Activated T-cell treated with anti-CD3 and anti-CD28 coated beads, Interleukin-2, amount 50 U/mL, for 72 hours (primary cell): ENCODE data around the gene ADAMTS19. TPM values are rescaled to one million over a fixed set of nuclear protein-coding genes. Genes with fewer than 3 reads are reported as not detected.

Experiments
- ATAC-seq, 2 donors: fragments of 150-1000 bp; cut with Tn5 transposase; replicated peaks in 1 of 2; 2 replicates each; pipeline ENCODE4 v1.10.0; 2021; ENCODE audit warnings: moderate library complexity in 2 of 2, mild to moderate bottlenecking in 1 of 2
- DNase-seq, 2 donors: peaks; one replicate each; pipeline ENCODE4 v3.0.0; 2021 to 2022; ENCODE audit warnings: mixed read lengths in 1 of 2
- H3K27ac Mint-ChIP-seq: one replicate; pipeline ENCODE4 v1.8.0; 2022; ENCODE audit warnings: mild to moderate bottlenecking, moderate library complexity, mixed read lengths
- H3K27me3 Mint-ChIP-seq: one replicate; pipeline ENCODE4 v1.8.0; 2022; ENCODE audit warnings: low read depth, mixed read lengths
- H3K36me3 Mint-ChIP-seq, 2 donors: one replicate each; pipeline ENCODE4 v1.8.0; 2022; ENCODE audit warnings: mixed read lengths in 2 of 2, mild to moderate bottlenecking in 1 of 2; ENCODE audit not compliant: insufficient read depth in 2 of 2
- H3K4me1 Mint-ChIP-seq: one replicate; pipeline ENCODE4 v1.8.0; 2022; ENCODE audit warnings: low read depth, mixed read lengths
- H3K4me3 Mint-ChIP-seq, 2 donors: one replicate each; pipeline ENCODE4 v1.8.0; 2022; ENCODE audit warnings: mild to moderate bottlenecking in 2 of 2, mixed read lengths in 2 of 2, moderate library complexity in 2 of 2
- H3K9me3 Mint-ChIP-seq, 2 donors: one replicate each; pipeline ENCODE4 v1.8.0; 2022; ENCODE audit warnings: mixed read lengths in 2 of 2
- total RNA-seq, 2 donors: library from RNA; stranded (reverse); gene quantifications; one replicate each; pipeline ENCODE4 v1.2.3, GENCODE V29; 2022

Gene ADAMTS19
- total RNA-seq, 2 donors from 2014 or later, result not detected

- DNase-seq (no peak), ATAC-seq (no peak)
- no peak overlapping the region for H3K27ac Mint-ChIP-seq
- H3K9me3 Mint-ChIP-seq, result no peaks in the 10 kb centered on the region
- no peaks in the 10 kb centered on the region for H3K4me1 Mint-ChIP-seq
- no peaks in the 10 kb centered on the region for H3K27me3 Mint-ChIP-seq
- H3K4me3 Mint-ChIP-seq, result no peak overlapping the region
- H3K36me3 Mint-ChIP-seq, result no peaks in the 10 kb centered on the region
These were observed 279.7 kb downstream of the ADAMTS19 start for GRCh38 chr5:129739773-129740172.

GRCh38 chr5:129743541-129744187 is 283.6 kb downstream of the ADAMTS19 start:
- DNase-seq, result no peak
- ATAC-seq, result no peak
- Mint-ChIP-seq H3K36me3 (no peaks in the 10 kb centered on the region), H3K4me3 (no peak overlapping the region), H3K27me3 (no peaks in the 10 kb centered on the region), H3K9me3 (no peaks in the 10 kb centered on the region), H3K4me1 (no peaks in the 10 kb centered on the region), H3K27ac (no peak overlapping the region)

GRCh38 chr5:129745997-129746396 is 285.9 kb downstream of the ADAMTS19 start:
- ATAC-seq (no peak), DNase-seq (no peak)
- no peaks in the 10 kb centered on the region for H3K4me1 Mint-ChIP-seq
- no peaks in the 10 kb centered on the region for H3K9me3 Mint-ChIP-seq
- H3K27me3 Mint-ChIP-seq, result no peaks in the 10 kb centered on the region
- no peak overlapping the region for H3K27ac Mint-ChIP-seq
- H3K36me3 Mint-ChIP-seq, result no peaks in the 10 kb centered on the region
- no peak overlapping the region for H3K4me3 Mint-ChIP-seq

GRCh38 chr5:129746876-129747275 is 286.8 kb downstream of the ADAMTS19 start:
- Mint-ChIP-seq H3K36me3 (no peaks in the 10 kb centered on the region), H3K9me3 (no peaks in the 10 kb centered on the region), H3K4me3 (no peak overlapping the region), H3K27me3 (no peaks in the 10 kb centered on the region), H3K4me1 (no peaks in the 10 kb centered on the region), H3K27ac (no peak overlapping the region)
- ATAC-seq (no peak), DNase-seq (no peak)

- no peaks in the 10 kb centered on the region for H3K9me3 Mint-ChIP-seq
- DNase-seq (no peak), ATAC-seq (peak in 1 of 2 donors; percentile 23)
- no peaks in the 10 kb centered on the region for H3K4me1 Mint-ChIP-seq
- no peak within 1 kb of the TSS for H3K27ac Mint-ChIP-seq
- H3K36me3 Mint-ChIP-seq, result no peaks in the 10 kb centered on the region
- H3K27me3 Mint-ChIP-seq, result no peaks in the 10 kb centered on the region
- H3K4me3 Mint-ChIP-seq, result no peak within 1 kb of the TSS
These were observed 287.7 kb downstream of the ADAMTS19 start, which contains the start of gene MINAR2 for GRCh38 chr5:129747572-129748407. MINAR2 (plus strand) TSS chr5:129748094; CDS start chr5:129748191, 97 bp downstream.

- no peaks in the 10 kb centered on the region for H3K36me3 Mint-ChIP-seq
- H3K4me3 Mint-ChIP-seq, result no peak overlapping the region
- no peaks in the 10 kb centered on the region for H3K27me3 Mint-ChIP-seq
- H3K27ac Mint-ChIP-seq, result no peak overlapping the region
- no peaks in the 10 kb centered on the region for H3K9me3 Mint-ChIP-seq
- no peaks in the 10 kb centered on the region for H3K4me1 Mint-ChIP-seq
- DNase-seq (no peak), ATAC-seq (peak in 1 of 2 donors; percentile 30)
These were observed 289.1 kb downstream of the ADAMTS19 start for GRCh38 chr5:129748913-129749880.

- peaks cover 6% of the 10 kb centered on the region for H3K27me3 Mint-ChIP-seq
- no peaks in the 10 kb centered on the region for H3K36me3 Mint-ChIP-seq
- DNase-seq, result no peak
- no peaks in the 10 kb centered on the region for H3K4me1 Mint-ChIP-seq
- no peak for ATAC-seq
- no peak overlapping the region for H3K4me3 Mint-ChIP-seq
- no peaks in the 10 kb centered on the region for H3K9me3 Mint-ChIP-seq
- no peak overlapping the region for H3K27ac Mint-ChIP-seq
These were observed 300.7 kb downstream of the ADAMTS19 start for GRCh38 chr5:129760636-129761325.

- Mint-ChIP-seq H3K27ac (no peak overlapping the region), H3K27me3 (no peaks in the 10 kb centered on the region), H3K4me1 (no peaks in the 10 kb centered on the region), H3K9me3 (no peaks in the 10 kb centered on the region), H3K4me3 (no peak overlapping the region), H3K36me3 (no peaks in the 10 kb centered on the region)
- DNase-seq (no peak), ATAC-seq (no peak)
These were observed 303.6 kb downstream of the ADAMTS19 start for GRCh38 chr5:129763651-129764050.

GRCh38 chr5:129766798-129767197 is 306.7 kb downstream of the ADAMTS19 start:
- no peak for DNase-seq
- Mint-ChIP-seq H3K9me3 (no peaks in the 10 kb centered on the region), H3K27me3 (no peaks in the 10 kb centered on the region), H3K27ac (no peak overlapping the region), H3K36me3 (no peaks in the 10 kb centered on the region), H3K4me3 (no peak overlapping the region), H3K4me1 (no peaks in the 10 kb centered on the region)
- no peak for ATAC-seq

GRCh38 chr5:129767927-129768380 is 307.9 kb downstream of the ADAMTS19 start:
- no peaks in the 10 kb centered on the region for H3K4me1 Mint-ChIP-seq
- H3K9me3 Mint-ChIP-seq, result no peaks in the 10 kb centered on the region
- H3K36me3 Mint-ChIP-seq, result no peaks in the 10 kb centered on the region
- DNase-seq, result peak; percentile 72 to 75
- no peaks in the 10 kb centered on the region for H3K27me3 Mint-ChIP-seq
- no peak overlapping the region for H3K4me3 Mint-ChIP-seq
- H3K27ac Mint-ChIP-seq, result no peak overlapping the region
- ATAC-seq, result peak; percentile 97 to 98

- Mint-ChIP-seq H3K4me3 (no peak overlapping the region), H3K27me3 (no peaks in the 10 kb centered on the region), H3K27ac (no peak overlapping the region), H3K9me3 (no peaks in the 10 kb centered on the region), H3K36me3 (no peaks in the 10 kb centered on the region), H3K4me1 (no peaks in the 10 kb centered on the region)
- no peak for ATAC-seq
- no peak for DNase-seq
These were observed 308.6 kb downstream of the ADAMTS19 start for GRCh38 chr5:129768735-129769134.

GRCh38 chr5:129770024-129770820 is 310.1 kb downstream of the ADAMTS19 start:
- DNase-seq (no peak), ATAC-seq (no peak)
- Mint-ChIP-seq H3K27me3 (no peaks in the 10 kb centered on the region), H3K4me3 (no peak overlapping the region), H3K4me1 (no peaks in the 10 kb centered on the region), H3K27ac (no peak overlapping the region), H3K36me3 (no peaks in the 10 kb centered on the region), H3K9me3 (no peaks in the 10 kb centered on the region)
